ENCODE results near the gene FHIT.

Gene FHIT

DNA sequence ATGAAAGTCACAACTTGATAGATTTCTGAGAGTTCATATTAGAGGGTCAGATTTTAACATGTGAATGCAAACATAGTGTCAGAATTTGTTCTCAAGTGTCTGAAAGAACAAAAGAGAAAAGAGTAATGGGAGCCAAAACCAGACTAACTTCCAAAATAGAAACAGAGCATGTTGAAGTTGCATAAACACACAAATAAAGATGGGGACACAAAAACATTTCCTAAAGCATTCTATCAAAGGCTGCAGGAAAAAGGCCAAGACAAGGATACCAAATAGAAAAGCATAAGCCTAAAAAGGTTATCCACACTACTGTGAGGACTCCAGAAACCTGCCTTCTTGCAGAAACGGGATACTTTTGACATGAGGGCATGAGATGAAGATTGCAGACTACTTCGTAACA, 2.8 kb downstream of the FHIT start:
- no peaks in the 10 kb centered on the region for H4K20me1 ChIP-seq (ENCODE audit: low read depth, low read length)
- H3K9ac ChIP-seq (ENCODE audit: low read length), result no peak overlapping the region
- H3K4me3 ChIP-seq (ENCODE audit: insufficient read depth, low read length, poor library complexity, severe bottlenecking), result no peak overlapping the region
- no peaks in the 10 kb centered on the region for H3K36me3 ChIP-seq (ENCODE audit: low read length)
- H3K79me2 ChIP-seq (ENCODE audit: insufficient read depth, low read length), result peaks cover 8% of the 10 kb centered on the region; the same call in 1 of the 2 replicates
- H3K9me2 ChIP-seq (replicated peaks; ENCODE audit: insufficient read depth, low read length), result no peaks in the 10 kb centered on the region
- no peaks in the 10 kb centered on the region for H3K27me3 ChIP-seq (ENCODE audit: low read length)
- H3F3A ChIP-seq (ENCODE audit: insufficient read depth), result no peaks in the 10 kb centered on the region
- no peak overlapping the region for H3K27ac ChIP-seq (ENCODE audit: low read depth, low read length)
- TF ChIP-seq, protein P1, sequence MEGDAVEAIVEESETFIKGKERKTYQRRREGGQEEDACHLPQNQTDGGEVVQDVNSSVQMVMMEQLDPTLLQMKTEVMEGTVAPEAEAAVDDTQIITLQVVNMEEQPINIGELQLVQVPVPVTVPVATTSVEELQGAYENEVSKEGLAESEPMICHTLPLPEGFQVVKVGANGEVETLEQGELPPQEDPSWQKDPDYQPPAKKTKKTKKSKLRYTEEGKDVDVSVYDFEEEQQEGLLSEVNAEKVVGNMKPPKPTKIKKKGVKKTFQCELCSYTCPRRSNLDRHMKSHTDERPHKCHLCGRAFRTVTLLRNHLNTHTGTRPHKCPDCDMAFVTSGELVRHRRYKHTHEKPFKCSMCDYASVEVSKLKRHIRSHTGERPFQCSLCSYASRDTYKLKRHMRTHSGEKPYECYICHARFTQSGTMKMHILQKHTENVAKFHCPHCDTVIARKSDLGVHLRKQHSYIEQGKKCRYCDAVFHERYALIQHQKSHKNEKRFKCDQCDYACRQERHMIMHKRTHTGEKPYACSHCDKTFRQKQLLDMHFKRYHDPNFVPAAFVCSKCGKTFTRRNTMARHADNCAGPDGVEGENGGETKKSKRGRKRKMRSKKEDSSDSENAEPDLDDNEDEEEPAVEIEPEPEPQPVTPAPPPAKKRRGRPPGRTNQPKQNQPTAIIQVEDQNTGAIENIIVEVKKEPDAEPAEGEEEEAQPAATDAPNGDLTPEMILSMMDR (IDR thresholded peaks at IDR 0.05; ENCODE audit: insufficient read depth, low read length, poor library complexity, severe bottlenecking), result no peak
- TF ChIP-seq EZH2phosphoT487 (conservative IDR thresholded peaks at IDR 0.05; ENCODE audit: low read length), result no peak
- H2AFZ ChIP-seq (ENCODE audit: low read depth, low read length, severe bottlenecking), result no peak overlapping the region
- no peak overlapping the region for H3K4me2 ChIP-seq (ENCODE audit: low read depth, low read length, poor library complexity, severe bottlenecking)
- H3K9me3 ChIP-seq (ENCODE audit: insufficient read depth, low read length), result no peaks in the 10 kb centered on the region

DNA sequence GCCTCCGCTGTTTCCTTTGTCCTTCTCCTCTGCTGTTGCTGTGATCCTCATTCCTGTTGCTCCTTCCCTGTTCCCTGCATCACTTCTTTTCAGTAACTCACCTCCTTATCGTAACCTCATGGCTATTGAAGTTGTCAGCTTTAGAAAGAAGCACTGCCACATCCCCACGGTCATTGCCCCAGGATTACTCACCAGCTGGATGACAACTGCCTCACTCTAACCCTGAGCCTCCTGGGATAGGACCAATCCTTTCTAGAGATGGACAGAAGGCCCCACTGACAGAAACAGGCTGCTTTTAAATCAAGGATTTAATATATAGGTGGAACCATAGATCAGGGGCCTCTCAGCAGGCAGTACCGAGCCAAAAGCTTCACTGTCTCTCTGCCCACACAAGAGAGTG, 4.1 kb downstream of the FHIT start:
- Histone ChIP-seq H3K4me3 (ENCODE audit: insufficient read depth, low read length, poor library complexity, severe bottlenecking) (no peak overlapping the region), H3K4me2 (ENCODE audit: low read depth, low read length, poor library complexity, severe bottlenecking) (no peak overlapping the region), H3K27ac (ENCODE audit: low read depth, low read length) (no peak overlapping the region), H3K36me3 (ENCODE audit: low read length) (no peaks in the 10 kb centered on the region), H3F3A (ENCODE audit: insufficient read depth) (no peaks in the 10 kb centered on the region), H3K9me2 (replicated peaks; ENCODE audit: insufficient read depth, low read length) (no peaks in the 10 kb centered on the region), H4K20me1 (ENCODE audit: low read depth, low read length) (no peaks in the 10 kb centered on the region), H3K79me2 (ENCODE audit: insufficient read depth, low read length) (peaks cover 8% of the 10 kb centered on the region; the same call in 1 of the 2 replicates), H3K9ac (ENCODE audit: low read length) (no peak overlapping the region), H3K27me3 (ENCODE audit: low read length) (no peaks in the 10 kb centered on the region), H3K9me3 (ENCODE audit: insufficient read depth, low read length) (no peaks in the 10 kb centered on the region), H2AFZ (ENCODE audit: low read depth, low read length, severe bottlenecking) (no peak overlapping the region)
- TF ChIP-seq, protein P1 (IDR thresholded peaks at IDR 0.05; ENCODE audit: insufficient read depth, low read length, poor library complexity, severe bottlenecking), result no peak
- no peak for TF ChIP-seq EZH2phosphoT487 (conservative IDR thresholded peaks at IDR 0.05; ENCODE audit: low read length)

DNA sequence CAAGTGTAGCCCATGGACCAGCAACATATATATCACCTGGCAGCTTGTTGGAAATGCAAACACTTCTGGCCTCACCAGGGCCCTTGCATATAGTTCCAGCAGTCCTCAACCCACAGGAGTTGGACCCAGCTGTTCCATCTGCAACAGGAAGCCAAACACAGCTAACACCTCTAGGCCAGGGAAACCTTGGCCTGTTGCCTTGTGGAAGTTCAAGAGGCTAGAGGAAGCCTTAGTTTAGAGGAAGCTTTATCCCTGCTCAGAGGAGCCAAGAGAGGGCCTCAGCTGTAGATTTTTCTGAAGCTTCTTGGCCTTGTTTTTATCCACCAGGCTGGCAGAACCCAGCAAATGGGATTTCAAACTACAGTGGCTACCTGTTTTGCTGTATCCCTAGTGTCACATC, 11.4 kb downstream of the FHIT start:
- Histone ChIP-seq H3K4me2 (ENCODE audit: low read depth, low read length, poor library complexity, severe bottlenecking) (no peak overlapping the region), H2AFZ (ENCODE audit: low read depth, low read length, severe bottlenecking) (no peak overlapping the region), H3K79me2 (ENCODE audit: insufficient read depth, low read length) (peaks cover 5% of the 10 kb centered on the region; the same call in 1 of the 2 replicates), H3K27me3 (ENCODE audit: low read length) (no peaks in the 10 kb centered on the region), H3K4me3 (ENCODE audit: insufficient read depth, low read length, poor library complexity, severe bottlenecking) (no peak overlapping the region), H3K36me3 (ENCODE audit: low read length) (no peaks in the 10 kb centered on the region), H3F3A (ENCODE audit: insufficient read depth) (no peaks in the 10 kb centered on the region), H3K9ac (ENCODE audit: low read length) (no peak overlapping the region), H4K20me1 (ENCODE audit: low read depth, low read length) (no peaks in the 10 kb centered on the region), H3K27ac (ENCODE audit: low read depth, low read length) (no peak overlapping the region), H3K9me2 (replicated peaks; ENCODE audit: insufficient read depth, low read length) (no peaks in the 10 kb centered on the region), H3K9me3 (ENCODE audit: insufficient read depth, low read length) (no peaks in the 10 kb centered on the region)
- TF ChIP-seq, protein P1 (IDR thresholded peaks at IDR 0.05; ENCODE audit: insufficient read depth, low read length, poor library complexity, severe bottlenecking), result no peak
- TF ChIP-seq EZH2phosphoT487 (conservative IDR thresholded peaks at IDR 0.05; ENCODE audit: low read length), result no peak
